ENCODE data around the gene ITGB1BP1. TPM values are rescaled to one million over a fixed set of nuclear protein-coding genes. Genes with fewer than 3 reads are reported as not detected.

ITGB1BP1 gene
- total RNA-seq, 2 experiments from 2014 or later = 24.4 to 25.0 TPM

- TF ChIP-seq CTCF (IDR thresholded peaks at IDR 0.05) = no peak
- POLR2A ChIA-PET = no interaction called here
Measured at GRCh38 chr2:9391961-9392720, 31.2 kb downstream of the ITGB1BP1 start.

DNA sequence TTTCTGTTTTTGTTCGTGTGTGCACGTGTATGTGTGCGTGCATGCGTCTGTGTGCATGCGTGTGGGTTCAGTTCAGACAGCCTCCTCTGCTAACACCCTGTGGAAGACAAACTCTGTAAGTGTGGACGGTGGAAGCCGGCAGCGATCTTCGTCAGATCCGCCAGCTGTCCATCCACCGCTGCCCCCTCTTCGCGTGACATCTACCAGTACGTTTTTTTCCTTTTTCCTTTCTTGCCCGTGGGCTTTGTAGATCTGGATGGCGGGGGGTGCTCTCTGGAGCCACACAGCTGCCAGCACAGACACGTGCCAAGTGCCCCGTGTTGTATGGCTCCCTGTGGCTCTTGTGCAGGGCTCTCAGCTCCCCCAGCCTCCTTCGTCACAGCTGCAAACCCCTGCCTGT lies 32.3 kb downstream of the ITGB1BP1 start:
- no peak overlapping the region for H3K27ac Mint-ChIP-seq

More at GRCh38 chr2:9391961-9392720, 31.2 kb downstream of the ITGB1BP1 start:
- H3K36me3 ChIP-seq (ENCODE audit: insufficient read depth, low read length) = no peaks in the 10 kb centered on the region
- Mint-ChIP-seq H3K27me3 (no peaks in the 10 kb centered on the region), H3K9me3 (no peaks in the 10 kb centered on the region), H3K36me3 (ENCODE audit: low read depth) (no peaks in the 10 kb centered on the region), H3K4me3 (no peak overlapping the region), H3K4me1 (ENCODE audit: low read depth) (no peaks in the 10 kb centered on the region), H3K27ac (no peak overlapping the region)
- H3K4me3 ChIP-seq (ENCODE audit: low read length) = no peak overlapping the region
- intact Hi-C loops (cut with DNase I, micrococcal nuclease) = no loop called here
- ATAC-seq (ENCODE audit: poor library complexity) (no peak), DNase-seq (no peak)
- no peaks in the 10 kb centered on the region for H3K4me1 ChIP-seq (ENCODE audit: insufficient read depth, low read length)
- H3K27me3 ChIP-seq (ENCODE audit: control insufficient read depth in 1 of 2, insufficient read depth in 2 of 2, low read length in 2 of 2) = no peaks in the 10 kb centered on the region
- no peaks in the 10 kb centered on the region for H3K9me3 ChIP-seq (ENCODE audit: control insufficient read depth in 1 of 2, insufficient read depth in 1 of 2, low read length in 2 of 2)
- no peak overlapping the region for H3K27ac ChIP-seq (ENCODE audit: low read depth in 1 of 2, low read length in 2 of 2)
- CTCF ChIA-PET = no interaction called here

DNA sequence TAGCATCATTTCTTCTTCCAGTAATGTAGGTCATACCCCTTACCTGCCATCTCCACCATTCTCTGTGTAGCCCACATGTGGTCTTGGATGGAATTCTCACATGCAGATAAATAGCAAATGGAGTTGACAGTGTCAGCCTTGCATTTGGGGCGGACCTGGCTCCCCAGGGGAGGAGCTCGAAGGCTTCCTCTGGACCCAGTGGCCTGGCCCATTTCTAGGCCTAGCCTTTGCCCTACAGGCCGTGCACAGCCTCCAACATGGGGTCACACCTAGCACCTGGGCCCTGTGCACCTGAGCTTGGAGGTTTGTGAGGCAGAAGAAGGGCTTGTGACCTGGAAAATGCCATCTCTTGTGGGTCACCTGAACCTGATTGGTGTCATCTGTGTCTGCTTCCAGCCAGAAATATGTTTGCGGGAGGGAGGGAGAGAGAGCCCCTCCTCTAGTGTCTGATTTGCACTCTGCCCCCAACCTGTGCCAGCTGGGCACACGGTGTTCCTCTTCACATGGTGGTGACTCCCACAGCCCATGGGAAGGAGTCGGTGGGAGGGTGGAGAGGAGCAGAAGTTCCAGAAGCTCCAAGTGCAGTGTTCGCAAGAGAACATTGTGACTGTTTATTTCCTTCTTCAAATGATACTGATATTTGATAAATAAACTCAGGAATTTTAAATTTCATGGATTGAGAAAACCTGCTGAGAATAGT lies 33.0 kb downstream of the ITGB1BP1 start:
- intact Hi-C loops (cut with DNase I, micrococcal nuclease) = no loop called here
- H3K4me3 ChIP-seq (ENCODE audit: low read length) = no peak overlapping the region
- no peaks in the 10 kb centered on the region for H3K36me3 ChIP-seq (ENCODE audit: insufficient read depth, low read length)
- no peaks in the 10 kb centered on the region for H3K9me3 ChIP-seq (ENCODE audit: control insufficient read depth in 1 of 2, insufficient read depth in 1 of 2, low read length in 2 of 2)
- Mint-ChIP-seq H3K4me3 (no peak overlapping the region), H3K27ac (no peak overlapping the region), H3K27me3 (no peaks in the 10 kb centered on the region), H3K9me3 (no peaks in the 10 kb centered on the region), H3K36me3 (ENCODE audit: low read depth) (no peaks in the 10 kb centered on the region), H3K4me1 (ENCODE audit: low read depth) (no peaks in the 10 kb centered on the region)
- DNase-seq = no peak
- POLR2A ChIA-PET = no interaction called here
- H3K27ac ChIP-seq (ENCODE audit: low read depth in 1 of 2, low read length in 2 of 2) = no peak overlapping the region
- no peak for TF ChIP-seq CTCF (IDR thresholded peaks at IDR 0.05)
- H3K4me1 ChIP-seq (ENCODE audit: insufficient read depth, low read length) = no peaks in the 10 kb centered on the region
- CTCF ChIA-PET = no interaction called here
- H3K27me3 ChIP-seq (ENCODE audit: control insufficient read depth in 1 of 2, insufficient read depth in 2 of 2, low read length in 2 of 2) = no peaks in the 10 kb centered on the region
- ATAC-seq (ENCODE audit: poor library complexity) = no peak

More for the DNA sequence above, 32.3 kb downstream of the ITGB1BP1 start:
- ChIA-PET POLR2A (no interaction called here), CTCF (no interaction called here)
- intact Hi-C loops (cut with DNase I, micrococcal nuclease) = no loop called here
- no peaks in the 10 kb centered on the region for H3K9me3 ChIP-seq (ENCODE audit: control insufficient read depth in 1 of 2, insufficient read depth in 1 of 2, low read length in 2 of 2)
- no peaks in the 10 kb centered on the region for H3K36me3 Mint-ChIP-seq (ENCODE audit: low read depth)
- H3K27ac ChIP-seq (ENCODE audit: low read depth in 1 of 2, low read length in 2 of 2) = no peak overlapping the region
- no peak overlapping the region for H3K4me3 ChIP-seq (ENCODE audit: low read length)
- no peaks in the 10 kb centered on the region for H3K9me3 Mint-ChIP-seq
- no peaks in the 10 kb centered on the region for H3K27me3 Mint-ChIP-seq
- no peak for TF ChIP-seq CTCF (IDR thresholded peaks at IDR 0.05)
- no peaks in the 10 kb centered on the region for H3K4me1 ChIP-seq (ENCODE audit: insufficient read depth, low read length)
- ATAC-seq (ENCODE audit: poor library complexity) = no peak
- H3K36me3 ChIP-seq (ENCODE audit: insufficient read depth, low read length) = no peaks in the 10 kb centered on the region
- no peaks in the 10 kb centered on the region for H3K4me1 Mint-ChIP-seq (ENCODE audit: low read depth)
- no peak overlapping the region for H3K4me3 Mint-ChIP-seq
- H3K27me3 ChIP-seq (ENCODE audit: control insufficient read depth in 1 of 2, insufficient read depth in 2 of 2, low read length in 2 of 2) = no peaks in the 10 kb centered on the region
- no peak for DNase-seq
